Astrocyte (in vitro differentiated cells and primary cell): ENCODE data around the gene CDC6. TPM values are rescaled to one million over a fixed set of nuclear protein-coding genes. Genes with fewer than 3 reads are reported as not detected.

Experiments
- DNase-seq: peaks from one replicate; pipeline ENCODE4 v3.0.0-alpha.2; 2010; ENCODE audit warnings: low read depth
- FAIRE-seq: peaks from 2 replicates; lab custom pipeline; 2011; peaks lifted over from hg19 to GRCh38; lab: Jason Lieb, UNC
- H2AFZ ChIP-seq: 2 replicates; pipeline ENCODE4 v1.6.0; 2012; ENCODE audit warnings: low read depth, low read length, inconsistent platforms
- H3K27ac ChIP-seq: 2 replicates; pipeline ENCODE4 v1.5.1; 2011; ENCODE audit warnings: low read depth, low read length, inconsistent platforms
- H3K27me3 ChIP-seq: 2 replicates; pipeline ENCODE4 v1.6.0; 2011; ENCODE audit warnings: low read length, inconsistent platforms; ENCODE audit not compliant: insufficient read depth
- H3K36me3 ChIP-seq: 2 replicates; pipeline ENCODE4 v1.5.1; 2011; ENCODE audit warnings: low read length, inconsistent platforms; ENCODE audit not compliant: insufficient read depth
- H3K4me1 ChIP-seq: 2 replicates; pipeline ENCODE4 v1.5.1; 2011; ENCODE audit warnings: low read length, inconsistent platforms; ENCODE audit not compliant: insufficient read depth
- H3K4me2 ChIP-seq: 2 replicates; pipeline ENCODE4 v1.6.0; 2012; ENCODE audit warnings: low read length, inconsistent platforms
- H3K4me3 ChIP-seq: 2 replicates; pipeline ENCODE4 v1.5.1; 2011; ENCODE audit warnings: low read depth, mild to moderate bottlenecking, low read length, inconsistent platforms; ENCODE audit not compliant: insufficient read depth
- H3K79me2 ChIP-seq: 2 replicates; pipeline ENCODE4 v1.6.0; 2012; ENCODE audit warnings: mild to moderate bottlenecking, low read length, inconsistent platforms; ENCODE audit not compliant: insufficient read depth
- H3K9ac ChIP-seq: 2 replicates; pipeline ENCODE4 v1.6.0; 2012; ENCODE audit warnings: mild to moderate bottlenecking, low read length, inconsistent platforms
- H3K9me3 ChIP-seq: 2 replicates; pipeline ENCODE4 v1.5.1; 2012; ENCODE audit warnings: low read depth, mild to moderate bottlenecking, low read length, inconsistent platforms; ENCODE audit not compliant: insufficient read depth
- H4K20me1 ChIP-seq: 2 replicates; pipeline ENCODE4 v1.6.0; 2012; ENCODE audit warnings: low read length, inconsistent platforms; ENCODE audit not compliant: insufficient read depth
- H3K27ac Mint-ChIP-seq: one replicate; pipeline ENCODE4 v1.8.0; 2021; ENCODE audit warnings: mild to moderate bottlenecking, mixed read lengths; ENCODE audit not compliant: unreplicated experiment
- H3K27me3 Mint-ChIP-seq: one replicate; pipeline ENCODE4 v1.8.0; 2021; ENCODE audit warnings: low read depth, mixed read lengths; ENCODE audit not compliant: unreplicated experiment
- H3K36me3 Mint-ChIP-seq: one replicate; pipeline ENCODE4 v1.8.0; 2021; ENCODE audit warnings: low read depth, mixed read lengths; ENCODE audit not compliant: unreplicated experiment
- H3K4me1 Mint-ChIP-seq: one replicate; pipeline ENCODE4 v1.8.0; 2021; ENCODE audit warnings: low read depth, mixed read lengths; ENCODE audit not compliant: unreplicated experiment
- H3K4me3 Mint-ChIP-seq: one replicate; pipeline ENCODE4 v1.8.0; 2021; ENCODE audit warnings: mild to moderate bottlenecking, moderate library complexity, mixed read lengths; ENCODE audit not compliant: unreplicated experiment
- H3K9me3 Mint-ChIP-seq: one replicate; pipeline ENCODE4 v1.8.0; 2021; ENCODE audit warnings: mild to moderate bottlenecking, mixed read lengths; ENCODE audit not compliant: unreplicated experiment
- EZH2 ChIP-seq: IDR thresholded peaks from 2 replicates; pipeline ENCODE4 v1.6.1; 2012; ENCODE audit warnings: mild to moderate bottlenecking, low read length, inconsistent platforms; ENCODE audit not compliant: insufficient read depth
- total RNA-seq: library from RNA; stranded (reverse); gene quantifications from 2 replicates; pipeline ENCODE4 v1.2.1, GENCODE V29; 2021
- TF ChIP-seq, protein P1 (sequence below): IDR thresholded peaks from 2 replicates; pipeline ENCODE4 v1.5.1; 2011; ENCODE audit warnings: low read depth, mild to moderate bottlenecking, inconsistent platforms, low read length, moderate library complexity; ENCODE audit not compliant: insufficient read depth

Gene CDC6
- total RNA-seq, 1 donor from 2014 or later: 14.4 TPM

- Histone ChIP-seq H3K4me2 (peak within 1 kb of the TSS; percentile 67), H3K4me3 (no peak within 1 kb of the TSS), H3K36me3 (no peaks in the 10 kb centered on the region), H3K9me3 (no peaks in the 10 kb centered on the region), H3K4me1 (peaks cover 63% of the 10 kb centered on the region), H2AFZ (no peak within 1 kb of the TSS), H3K27me3 (no peaks in the 10 kb centered on the region), H3K27ac (no peak within 1 kb of the TSS), H3K79me2 (no peaks in the 10 kb centered on the region), H4K20me1 (peaks cover under 1% of the 10 kb centered on the region), H3K9ac (no peak within 1 kb of the TSS)
- no peak for TF ChIP-seq EZH2
- TF ChIP-seq, protein P1, sequence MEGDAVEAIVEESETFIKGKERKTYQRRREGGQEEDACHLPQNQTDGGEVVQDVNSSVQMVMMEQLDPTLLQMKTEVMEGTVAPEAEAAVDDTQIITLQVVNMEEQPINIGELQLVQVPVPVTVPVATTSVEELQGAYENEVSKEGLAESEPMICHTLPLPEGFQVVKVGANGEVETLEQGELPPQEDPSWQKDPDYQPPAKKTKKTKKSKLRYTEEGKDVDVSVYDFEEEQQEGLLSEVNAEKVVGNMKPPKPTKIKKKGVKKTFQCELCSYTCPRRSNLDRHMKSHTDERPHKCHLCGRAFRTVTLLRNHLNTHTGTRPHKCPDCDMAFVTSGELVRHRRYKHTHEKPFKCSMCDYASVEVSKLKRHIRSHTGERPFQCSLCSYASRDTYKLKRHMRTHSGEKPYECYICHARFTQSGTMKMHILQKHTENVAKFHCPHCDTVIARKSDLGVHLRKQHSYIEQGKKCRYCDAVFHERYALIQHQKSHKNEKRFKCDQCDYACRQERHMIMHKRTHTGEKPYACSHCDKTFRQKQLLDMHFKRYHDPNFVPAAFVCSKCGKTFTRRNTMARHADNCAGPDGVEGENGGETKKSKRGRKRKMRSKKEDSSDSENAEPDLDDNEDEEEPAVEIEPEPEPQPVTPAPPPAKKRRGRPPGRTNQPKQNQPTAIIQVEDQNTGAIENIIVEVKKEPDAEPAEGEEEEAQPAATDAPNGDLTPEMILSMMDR: no peak
- H3K27me3 Mint-ChIP-seq: no peaks in the 10 kb centered on the region
- H3K27ac Mint-ChIP-seq: peak within 1 kb of the TSS; percentile 69
- no peak for DNase-seq
- H3K36me3 Mint-ChIP-seq: peaks cover 2% of the 10 kb centered on the region
- peaks cover 32% of the 10 kb centered on the region for H3K4me1 Mint-ChIP-seq
- H3K4me3 Mint-ChIP-seq: no peak within 1 kb of the TSS
- no peaks in the 10 kb centered on the region for H3K9me3 Mint-ChIP-seq
- no peak for FAIRE-seq
Measured at GRCh38 chr17:40309031-40309948, 21.6 kb downstream of the CDC6 start, which contains the start of gene RARA. Gene RARA, plus strand, starts transcription at chr17:40309180. Its CDS starts 22,039 bp downstream, at chr17:40331219.

DNA sequence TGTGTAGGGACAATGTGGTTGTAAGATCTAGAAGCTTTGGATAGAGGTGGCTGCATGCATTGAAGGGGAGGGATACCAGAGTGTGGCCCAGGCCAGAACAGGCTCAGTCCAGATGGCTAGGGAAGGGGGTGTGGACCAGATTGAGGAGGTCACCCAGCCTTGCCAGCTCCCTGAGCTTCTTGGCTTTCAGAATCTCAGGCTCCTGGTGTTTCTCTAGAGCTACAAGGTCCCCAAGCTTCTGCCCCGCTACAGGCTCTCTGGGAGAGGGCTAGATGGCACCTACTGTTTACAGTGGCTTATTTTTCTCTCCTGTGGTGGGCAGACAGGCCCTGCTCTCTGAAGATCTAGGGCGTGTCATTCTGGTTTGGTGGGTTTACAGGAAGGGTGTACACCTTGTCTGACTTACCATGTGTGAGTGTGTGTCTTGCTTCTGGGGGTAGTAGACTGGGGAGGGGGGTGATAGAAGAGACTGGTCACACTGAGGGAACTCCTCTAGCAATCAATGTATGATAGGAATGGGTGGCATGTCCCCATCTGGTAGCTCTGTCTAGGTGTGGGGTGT is 22.4 kb downstream of the CDC6 start:
- H3K27me3 ChIP-seq: no peaks in the 10 kb centered on the region
- peaks cover 64% of the 10 kb centered on the region for H3K4me1 ChIP-seq
- Mint-ChIP-seq H3K4me3 (no peak overlapping the region), H3K27ac (peak overlapping the region; percentile 66), H3K9me3 (no peaks in the 10 kb centered on the region), H3K4me1 (peaks cover 34% of the 10 kb centered on the region), H3K36me3 (peaks cover 2% of the 10 kb centered on the region), H3K27me3 (no peaks in the 10 kb centered on the region)
- H2AFZ ChIP-seq: no peak overlapping the region
- H4K20me1 ChIP-seq: no peaks in the 10 kb centered on the region
- no peak overlapping the region for H3K4me3 ChIP-seq
- H3K79me2 ChIP-seq: no peaks in the 10 kb centered on the region
- TF ChIP-seq, protein P1: no peak
- no peak for TF ChIP-seq EZH2
- DNase-seq (no peak), FAIRE-seq (no peak)
- no peak overlapping the region for H3K9ac ChIP-seq
- no peak overlapping the region for H3K27ac ChIP-seq
- H3K4me2 ChIP-seq: no peak overlapping the region
- no peaks in the 10 kb centered on the region for H3K36me3 ChIP-seq
- no peaks in the 10 kb centered on the region for H3K9me3 ChIP-seq
